NCI-H82 treated with DMSO at 0.1 percent for 48 hours (cell line): ENCODE data around the gene ZRANB3.

Source experiments
- DNase-seq: peaks from one replicate; lab custom pipeline; 2025; ENCODE audit not compliant: unreplicated experiment; lab: John Stamatoyannopoulos, UW

ZRANB3 gene

GRCh38 chr2:135256531-135257260, 274.3 kb downstream of the ZRANB3 start:
- DNase-seq = no peak

- DNase-seq = no peak
Measured at GRCh38 chr2:135255208-135255607, 275.8 kb downstream of the ZRANB3 start.

- DNase-seq = no peak
Measured at GRCh38 chr2:135252805-135253458, 278.1 kb downstream of the ZRANB3 start.

GRCh38 chr2:135248611-135249010, 282.4 kb downstream of the ZRANB3 start:
- no peak for DNase-seq

GRCh38 chr2:135246711-135247270, 284.2 kb downstream of the ZRANB3 start:
- DNase-seq = no peak

- no peak for DNase-seq
Measured at GRCh38 chr2:135245071-135245470, 285.9 kb downstream of the ZRANB3 start.

GRCh38 chr2:135238651-135239050, 292.4 kb downstream of the ZRANB3 start:
- DNase-seq = no peak

GRCh38 chr2:135230150-135230549, 300.9 kb downstream of the ZRANB3 start:
- no peak for DNase-seq

- DNase-seq = no peak
Measured at GRCh38 chr2:135227386-135227785, 303.6 kb downstream of the ZRANB3 start.

- DNase-seq = no peak
Measured at GRCh38 chr2:135226961-135227360, 304.1 kb downstream of the ZRANB3 start.

GRCh38 chr2:135225781-135226180, 305.2 kb downstream of the ZRANB3 start:
- no peak for DNase-seq

- DNase-seq = no peak
Measured at GRCh38 chr2:135219226-135219625, 311.8 kb downstream of the ZRANB3 start.

GRCh38 chr2:135218426-135218825, 312.6 kb downstream of the ZRANB3 start:
- no peak for DNase-seq

- DNase-seq = peak; percentile 74
Measured at GRCh38 chr2:135212757-135213156, 318.3 kb downstream of the ZRANB3 start.

GRCh38 chr2:135208016-135208415, 323.0 kb downstream of the ZRANB3 start:
- DNase-seq = no peak

- no peak for DNase-seq
Measured at GRCh38 chr2:135203944-135204343, 327.1 kb downstream of the ZRANB3 start.

- no peak for DNase-seq
Measured at GRCh38 chr2:135202751-135203150, 328.3 kb downstream of the ZRANB3 start.

GRCh38 chr2:135198481-135198880, 332.5 kb downstream of the ZRANB3 start:
- no peak for DNase-seq

- no peak for DNase-seq
Measured at GRCh38 chr2:135190799-135191198, 340.2 kb downstream of the ZRANB3 start.

- no peak for DNase-seq
Measured at GRCh38 chr2:135189148-135189547, 341.9 kb downstream of the ZRANB3 start.

GRCh38 chr2:135187270-135187669, 343.7 kb downstream of the ZRANB3 start:
- no peak for DNase-seq

- no peak for DNase-seq
Measured at GRCh38 chr2:135186054-135186453, 345.0 kb downstream of the ZRANB3 start.
